Activated CD8-positive, alpha-beta T cell treated with anti-CD3 and anti-CD28 coated beads for 36 hours (primary cell): ENCODE results near the gene CASR. TPM values are rescaled to one million over a fixed set of nuclear protein-coding genes. Genes with fewer than 3 reads are reported as not detected.

ENCODE experiments used
- ATAC-seq: fragments of 200-7000 bp; cut with Tn5 transposase; one replicate; pipeline ENCODE4 v1.10.0; 2021; ENCODE audit warnings: mild to moderate bottlenecking, moderate library complexity
- CTCF ChIA-PET: fragments of 350-600 bp; sonication (Branson Sonifier 250); formaldehyde crosslinking; loops from one replicate; lab custom pipeline; 2021; ENCODE audit warnings: antibody characterized with exemption; lab: Charles Lee
- POLR2A ChIA-PET: fragments of 350-600 bp; sonication (Branson Sonifier 250); formaldehyde crosslinking; loops from one replicate; lab custom pipeline; 2021; ENCODE audit warnings: antibody characterized with exemption; lab: Charles Lee
- DNase-seq: peaks from one replicate; pipeline ENCODE4 v3.0.0-alpha.2; 2020
- H3K27ac Mint-ChIP-seq: one replicate; pipeline ENCODE4 v1.8.0; 2021; ENCODE audit warnings: mild to moderate bottlenecking, mixed read lengths
- H3K27me3 Mint-ChIP-seq: one replicate; pipeline ENCODE4 v1.8.0; 2021; ENCODE audit warnings: mixed read lengths
- H3K36me3 Mint-ChIP-seq: one replicate; pipeline ENCODE4 v1.8.0; 2021; ENCODE audit warnings: low read depth, mixed read lengths
- H3K4me1 Mint-ChIP-seq: one replicate; pipeline ENCODE4 v1.8.0; 2021; ENCODE audit warnings: low read depth, mixed read lengths
- H3K4me3 Mint-ChIP-seq: one replicate; pipeline ENCODE4 v1.8.0; 2021; ENCODE audit warnings: mild to moderate bottlenecking, moderate library complexity, mixed read lengths
- H3K9me3 Mint-ChIP-seq: one replicate; pipeline ENCODE4 v1.8.0; 2021; ENCODE audit warnings: mixed read lengths
- CTCF ChIP-seq: fragments of 200-600 bp; IDR thresholded peaks from one replicate; pipeline ENCODE4 v1.8.0; 2022; ENCODE audit warnings: antibody characterized with exemption, mild to moderate bottlenecking
- intact Hi-C: fragments of 100-400 bp; cut with micrococcal nuclease; formaldehyde crosslinking; loops from one replicate; pipeline ENCODE4 v1.10.0; 2022
- total RNA-seq, 2 experiments: library from RNA; stranded (reverse); gene quantifications; one replicate each; pipeline ENCODE4 v1.2.3, GENCODE V29; 2021

CASR gene
- total RNA-seq, 2 experiments from 2014 or later, result not detected

GRCh38 chr3:122307976-122308375, 124.5 kb downstream of the CASR start:
- no peak for TF ChIP-seq CTCF
- Mint-ChIP-seq H3K9me3 (no peaks in the 10 kb centered on the region), H3K36me3 (no peaks in the 10 kb centered on the region), H3K27ac (no peak overlapping the region), H3K4me3 (no peak overlapping the region), H3K27me3 (no peaks in the 10 kb centered on the region), H3K4me1 (peaks cover 3% of the 10 kb centered on the region)
- intact Hi-C loops, result no loop called here
- ATAC-seq, result no peak
- CTCF ChIA-PET, result interaction anchor here (0.9 to 2.8 kb wide), 4 partner anchors 8 to 206 kb away, joined by 3 to 14 read pairs (median 5); no protein-coding TSS in a partner anchor
- no peak for DNase-seq
- POLR2A ChIA-PET, result interaction anchor here (0.7 kb wide), 1 partner anchor 321 kb away, joined by 3 read pairs; no protein-coding TSS in a partner anchor

- H3K4me1 Mint-ChIP-seq, result peaks cover 6% of the 10 kb centered on the region
- ATAC-seq, result no peak
- ChIA-PET POLR2A (no interaction called here), CTCF (no interaction called here)
- TF ChIP-seq CTCF, result no peak
- no peak for DNase-seq
- H3K9me3 Mint-ChIP-seq, result no peaks in the 10 kb centered on the region
- intact Hi-C loops, result no loop called here
- no peaks in the 10 kb centered on the region for H3K36me3 Mint-ChIP-seq
- no peak overlapping the region for H3K27ac Mint-ChIP-seq
- peaks cover under 1% of the 10 kb centered on the region for H3K27me3 Mint-ChIP-seq
- no peak overlapping the region for H3K4me3 Mint-ChIP-seq
These were observed 126.9 kb downstream of the CASR start for GRCh38 chr3:122310361-122310760.

GRCh38 chr3:122312826-122313225, 129.4 kb downstream of the CASR start:
- Mint-ChIP-seq H3K27ac (no peak overlapping the region), H3K4me1 (peaks cover 6% of the 10 kb centered on the region), H3K9me3 (no peaks in the 10 kb centered on the region), H3K4me3 (no peak overlapping the region), H3K27me3 (peaks cover 1% of the 10 kb centered on the region), H3K36me3 (no peaks in the 10 kb centered on the region)
- DNase-seq (no peak), ATAC-seq (no peak)
- intact Hi-C loops, result no loop called here
- TF ChIP-seq CTCF, result no peak
- ChIA-PET CTCF (interaction anchor here (0.8 to 2.1 kb wide), 5 partner anchors 9 to 211 kb away, joined by 3 to 9 read pairs (median 4); no protein-coding TSS in a partner anchor), POLR2A (no interaction called here)

- H3K4me3 Mint-ChIP-seq, result no peak overlapping the region
- DNase-seq (no peak), ATAC-seq (no peak)
- intact Hi-C loops, result no loop called here
- H3K9me3 Mint-ChIP-seq, result no peaks in the 10 kb centered on the region
- peaks cover 1% of the 10 kb centered on the region for H3K27me3 Mint-ChIP-seq
- no peak for TF ChIP-seq CTCF
- H3K4me1 Mint-ChIP-seq, result peaks cover 6% of the 10 kb centered on the region
- H3K27ac Mint-ChIP-seq, result no peak overlapping the region
- no peaks in the 10 kb centered on the region for H3K36me3 Mint-ChIP-seq
- POLR2A ChIA-PET, result no interaction called here
- CTCF ChIA-PET, result interaction anchor here (0.8 to 2.1 kb wide), 5 partner anchors 8 to 212 kb away, joined by 3 to 9 read pairs (median 4); no protein-coding TSS in a partner anchor
These were observed 129.8 kb downstream of the CASR start for GRCh38 chr3:122313281-122313680.

GRCh38 chr3:122314228-122314876, 130.9 kb downstream of the CASR start:
- CTCF ChIA-PET, result interaction anchor here (1.3 to 2.1 kb wide), 3 partner anchors 8 to 213 kb away, joined by 4 to 9 read pairs (median 5); no protein-coding TSS in a partner anchor
- ATAC-seq, result no peak
- H3K4me3 Mint-ChIP-seq, result no peak overlapping the region
- POLR2A ChIA-PET, result no interaction called here
- no peaks in the 10 kb centered on the region for H3K36me3 Mint-ChIP-seq
- H3K9me3 Mint-ChIP-seq, result peaks cover 1% of the 10 kb centered on the region
- H3K27me3 Mint-ChIP-seq, result peaks cover 1% of the 10 kb centered on the region
- no peak overlapping the region for H3K27ac Mint-ChIP-seq
- H3K4me1 Mint-ChIP-seq, result peaks cover 6% of the 10 kb centered on the region
- intact Hi-C loops, result no loop called here
- TF ChIP-seq CTCF, result no peak
- no peak for DNase-seq
